AG04449 (cell line): ENCODE results near the gene ARPC4.

Experiments
- CTCF ChIA-PET: fragments of 350-600 bp; formaldehyde crosslinking; extraction: SDS; loops from one replicate; lab custom pipeline; 2021; ENCODE audit warnings: antibody characterized with exemption; lab: Yijun Ruan, JAX
- POLR2A ChIA-PET: fragments of 400-600, 350-600 bp; formaldehyde crosslinking; extraction: SDS; loops from one replicate; lab custom pipeline; 2020; ENCODE audit warnings: antibody characterized with exemption, inconsistent platforms; lab: Yijun Ruan, JAX
- DNase-seq: peaks from one replicate; pipeline ENCODE4 v3.0.0-alpha.2; 2010; ENCODE audit warnings: low read depth, low spot score
- H3K4me3 ChIP-seq: 2 replicates; pipeline ENCODE4 v1.5.1; 2011; ENCODE audit warnings: low read depth, mild to moderate bottlenecking, control low read depth, low read length
- TF ChIP-seq, protein P1 (sequence below): IDR thresholded peaks from one replicate; pipeline ENCODE4 v1.5.1; 2011; ENCODE audit warnings: mild to moderate bottlenecking, moderate library complexity, low read length, control low read depth, inconsistent platforms; ENCODE audit not compliant: insufficient read depth; ENCODE audit errors: missing control alignments

ARPC4 gene

GRCh38 chr3:9792405-9793160 lies at the start of gene ARPC4, which contains the start of gene TADA3:
ARPC4 (plus strand) TSS chr3:9793082; CDS start chr3:9793122, 40 bp downstream.
TADA3 (minus strand) TSS chr3:9792473; CDS start chr3:9791466, 1,007 bp downstream.
- TF ChIP-seq, protein P1, sequence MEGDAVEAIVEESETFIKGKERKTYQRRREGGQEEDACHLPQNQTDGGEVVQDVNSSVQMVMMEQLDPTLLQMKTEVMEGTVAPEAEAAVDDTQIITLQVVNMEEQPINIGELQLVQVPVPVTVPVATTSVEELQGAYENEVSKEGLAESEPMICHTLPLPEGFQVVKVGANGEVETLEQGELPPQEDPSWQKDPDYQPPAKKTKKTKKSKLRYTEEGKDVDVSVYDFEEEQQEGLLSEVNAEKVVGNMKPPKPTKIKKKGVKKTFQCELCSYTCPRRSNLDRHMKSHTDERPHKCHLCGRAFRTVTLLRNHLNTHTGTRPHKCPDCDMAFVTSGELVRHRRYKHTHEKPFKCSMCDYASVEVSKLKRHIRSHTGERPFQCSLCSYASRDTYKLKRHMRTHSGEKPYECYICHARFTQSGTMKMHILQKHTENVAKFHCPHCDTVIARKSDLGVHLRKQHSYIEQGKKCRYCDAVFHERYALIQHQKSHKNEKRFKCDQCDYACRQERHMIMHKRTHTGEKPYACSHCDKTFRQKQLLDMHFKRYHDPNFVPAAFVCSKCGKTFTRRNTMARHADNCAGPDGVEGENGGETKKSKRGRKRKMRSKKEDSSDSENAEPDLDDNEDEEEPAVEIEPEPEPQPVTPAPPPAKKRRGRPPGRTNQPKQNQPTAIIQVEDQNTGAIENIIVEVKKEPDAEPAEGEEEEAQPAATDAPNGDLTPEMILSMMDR = peak; percentile 8
- DNase-seq = peak; percentile 86
- CTCF ChIA-PET = interaction anchor here (0.8 to 1.8 kb wide), 4 partner anchors 11 to 42 kb away, joined by 3 to 7 read pairs (median 4); no protein-coding TSS in a partner anchor
- POLR2A ChIA-PET = interaction anchor here (0.7 to 1.8 kb wide), 15 partner anchors 8 to 154 kb away, joined by 3 to 13 read pairs (median 4); partner anchors contain the start of genes BRPF1, CRELD1, OGG1 and RPUSD3
- peak within 1 kb of the TSS; percentile 99 for H3K4me3 ChIP-seq

DNA sequence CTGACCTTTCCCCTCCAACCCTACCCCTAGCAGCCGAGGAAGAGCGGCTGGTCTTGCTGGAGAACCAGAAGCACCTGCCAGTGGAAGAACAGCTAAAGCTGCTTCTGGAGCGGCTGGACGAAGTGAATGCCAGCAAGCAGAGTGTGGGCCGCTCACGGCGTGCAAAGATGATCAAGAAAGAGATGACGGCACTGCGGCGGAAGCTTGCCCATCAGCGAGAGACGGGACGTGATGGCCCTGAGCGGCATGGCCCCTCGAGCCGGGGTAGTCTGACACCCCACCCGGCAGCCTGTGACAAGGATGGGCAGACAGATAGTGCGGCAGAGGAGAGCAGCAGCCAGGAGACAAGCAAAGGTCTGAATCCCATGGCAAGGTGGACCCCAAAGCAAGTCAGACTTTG lies 49.3 kb upstream of the ARPC4 start:
- DNase-seq = no peak
- ChIA-PET CTCF (interaction anchor here (3.5 kb wide), 1 partner anchor 11 kb away, joined by 18 read pairs; the partner anchor contains the start of gene BRPF1), POLR2A (no interaction called here)
- no peak overlapping the region for H3K4me3 ChIP-seq
- TF ChIP-seq, protein P1 = no peak

DNA sequence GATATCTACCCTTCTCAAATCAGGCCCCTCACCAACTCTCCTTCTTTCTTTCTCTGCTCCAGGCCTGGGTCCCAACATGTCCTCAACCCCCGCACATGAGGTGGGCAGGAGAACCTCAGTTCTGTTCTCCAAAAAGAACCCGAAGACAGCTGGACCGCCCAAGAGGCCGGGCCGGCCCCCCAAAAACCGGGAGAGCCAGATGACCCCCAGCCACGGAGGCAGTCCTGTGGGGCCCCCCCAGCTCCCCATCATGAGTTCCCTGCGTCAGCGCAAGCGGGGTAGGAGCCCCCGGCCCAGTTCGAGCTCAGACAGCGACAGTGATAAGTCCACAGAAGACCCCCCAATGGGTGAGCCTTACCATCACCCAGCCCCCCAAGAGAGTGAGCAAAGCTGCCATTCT lies 48.7 kb upstream of the ARPC4 start:
- TF ChIP-seq, protein P1 = no peak
- DNase-seq = no peak
- ChIA-PET CTCF (interaction anchor here (2.4 kb wide), 1 partner anchor 11 kb away, joined by 9 read pairs; no protein-coding TSS in a partner anchor), POLR2A (no interaction called here)
- H3K4me3 ChIP-seq = no peak overlapping the region

DNA sequence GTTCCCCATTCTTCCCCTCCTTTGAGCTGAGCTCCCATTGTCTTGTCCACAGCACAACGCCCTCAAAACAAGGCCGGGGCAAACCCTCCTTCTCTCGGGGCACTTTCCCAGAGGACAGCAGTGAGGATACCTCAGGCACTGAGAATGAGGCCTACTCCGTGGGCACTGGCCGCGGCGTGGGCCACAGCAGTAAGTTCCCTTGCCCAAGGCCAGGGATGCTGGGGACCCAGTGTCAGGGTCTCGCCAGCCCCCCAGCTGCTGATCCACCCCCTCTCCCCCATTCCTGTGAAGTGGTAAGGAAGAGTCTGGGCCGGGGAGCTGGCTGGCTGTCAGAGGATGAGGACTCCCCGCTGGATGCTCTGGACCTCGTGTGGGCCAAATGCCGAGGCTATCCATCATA lies 47.4 kb upstream of the ARPC4 start:
- H3K4me3 ChIP-seq = no peak overlapping the region
- ChIA-PET CTCF (interaction anchor here (1.3 to 2.4 kb wide), 2 partner anchors 13 to 242 kb away, joined by 3 to 9 read pairs; no protein-coding TSS in a partner anchor), POLR2A (interaction anchor here (1.5 kb wide), 1 partner anchor 14 kb away, joined by 5 read pairs; the partner anchor contains the start of gene BRPF1)
- no peak for DNase-seq
- TF ChIP-seq, protein P1 = no peak

GRCh38 chr3:9746330-9746729 lies 46.6 kb upstream of the ARPC4 start:
- H3K4me3 ChIP-seq = no peak overlapping the region
- CTCF ChIA-PET = interaction anchor here (1.3 to 2.4 kb wide), 2 partner anchors 14 to 243 kb away, joined by 3 to 9 read pairs; no protein-coding TSS in a partner anchor
- TF ChIP-seq, protein P1 = no peak
- DNase-seq = peak; percentile 59
- POLR2A ChIA-PET = no interaction called here

- ChIA-PET CTCF (interaction anchor here (1.5 kb wide), 1 partner anchor 14 kb away, joined by 5 read pairs; no protein-coding TSS in a partner anchor), POLR2A (no interaction called here)
- no peak for DNase-seq
- no peak overlapping the region for H3K4me3 ChIP-seq
- TF ChIP-seq, protein P1 = no peak
Measured at GRCh38 chr3:9747267-9747666, 45.6 kb upstream of the ARPC4 start.
